Upper lobe of left lung (tissue), 6 donors: ENCODE results near the gene DAD1. TPM values are rescaled to one million over a fixed set of nuclear protein-coding genes. Genes with fewer than 3 reads are reported as not detected.

ENCODE experiments used
- ATAC-seq, 2 donors: fragments of 200-7000 bp; cut with Tn5 transposase; one replicate each; pipeline ENCODE4 v1.9.1; 2022; ENCODE audit warnings: mild to moderate bottlenecking in 2 of 2, moderate library complexity in 2 of 2; ENCODE audit not compliant: low FRiP score in 2 of 2
- DNase-seq, 2 donors: peaks; one replicate each; pipeline ENCODE4 v3.0.0-alpha.2; 2019 to 2020
- H3K27ac ChIP-seq, 4 donors: fragments of 200-600 bp; sonication (generic); one replicate each; pipeline ENCODE4 v1.5.1; 2016 to 2019
- H3K27me3 ChIP-seq, 4 donors: fragments of 200-600 bp; sonication (generic); one replicate each; pipeline ENCODE4 v1.5.1; 2017 to 2019
- H3K36me3 ChIP-seq, 4 donors: fragments of 200-600 bp; sonication (generic); one replicate each; pipeline ENCODE4 v1.5.1; 2016 to 2019
- H3K4me1 ChIP-seq, 4 donors: fragments of 200-600 bp; sonication (generic); one replicate each; pipeline ENCODE4 v1.5.1; 2018 to 2019
- H3K4me3 ChIP-seq, 4 donors: fragments of 200-600 bp; sonication (generic); one replicate each; pipeline ENCODE4 v1.5.1; 2017 to 2019; ENCODE audit warnings: mild to moderate bottlenecking in 2 of 4, moderate library complexity in 1 of 4
- H3K9me3 ChIP-seq, 4 donors: fragments of 200-600 bp; sonication (generic); one replicate each; pipeline ENCODE4 v1.5.1; 2018 to 2019
- CTCF ChIP-seq, 6 experiments: fragments of 450-650 bp in 4 of 6; fragments of 200-600 bp in 2 of 6; sonication (generic) in 2 of 6; IDR thresholded peaks; one replicate each; pipeline ENCODE4 v1.5.1; 2016 to 2019; ENCODE audit warnings: antibody characterized with exemption in 6 of 6
- EP300 ChIP-seq, 4 donors: sonication (generic); formaldehyde crosslinking; IDR thresholded peaks; one replicate each; pipeline ENCODE4 v1.5.1; 2017; ENCODE audit warnings: antibody characterized with exemption in 4 of 4, control low read depth in 2 of 4
- POLR2A ChIP-seq, 4 donors: fragments of 450-650 bp; IDR thresholded peaks; one replicate each; pipeline ENCODE4 v1.5.1; 2016 to 2017; ENCODE audit warnings: antibody characterized with exemption in 4 of 4, mild to moderate bottlenecking in 2 of 4
- POLR2AphosphoS5 ChIP-seq, 2 donors: sonication (generic); formaldehyde crosslinking; IDR thresholded peaks; one replicate each; pipeline ENCODE4 v1.5.1; 2017; ENCODE audit warnings: antibody characterized with exemption in 2 of 2
- WGBS, 2 donors: methylation state at CpG; one replicate each; pipeline ENCODE4 v1.1.5; 2017 to 2018; 5-methylcytosine and 5-hydroxymethylcytosine counted together
- total RNA-seq, 6 donors: library from RNA; depleted of rRNA in 4 of 6; stranded (reverse); fragments of >200 nt in 4 of 6; gene quantifications; one replicate each; pipeline versions ENCODE4 v1.1.0 to v1.2.1, GENCODE V29; 2016 to 2021
- donor health status: DM: no; HTN: no; CAD: no; lungs with moderate emphysema.
- donor health status: DM: no; HTN: yes; CAD: no; lungs with severe emphysema.

DAD1 gene
- total RNA-seq, 6 donors from 2014 or later: 8.4 to 188 (median 134) TPM

- WGBS, 2 donors: 88 to 91% methylated on average over 5 of the region's 5 CpGs
- H3K27ac ChIP-seq: no peak overlapping the region
- no peak for ATAC-seq
These were observed 54.5 kb downstream of the DAD1 start for GRCh38 chr14:22534547-22534946.

GRCh38 chr14:22533739-22534359, 55.2 kb downstream of the DAD1 start:
- Histone ChIP-seq H3K27ac (no peak overlapping the region), H3K4me3 (no peak overlapping the region), H3K9me3 (no peaks in the 10 kb centered on the region), H3K4me1 (peaks cover 0 to 20% (median 5%) of the 10 kb centered on the region in 4 donors), H3K36me3 (no peaks in the 10 kb centered on the region), H3K27me3 (no peaks in the 10 kb centered on the region)
- 82 to 89% methylated on average over 8 of the region's 8 CpGs for WGBS, 2 donors
- DNase-seq: no peak
- TF ChIP-seq CTCF (IDR thresholded peaks at IDR 0.05): no peak
- no peak for TF ChIP-seq EP300 (IDR thresholded peaks at IDR 0.05)
- TF ChIP-seq POLR2A (IDR thresholded peaks at IDR 0.05): no peak
- TF ChIP-seq POLR2AphosphoS5 (IDR thresholded peaks at IDR 0.05): no peak
- no peak for ATAC-seq

More at GRCh38 chr14:22534547-22534946, 54.5 kb downstream of the DAD1 start:
- H3K4me1 ChIP-seq: peaks cover 0 to 20% (median 5%) of the 10 kb centered on the region in 4 donors
- no peaks in the 10 kb centered on the region for H3K27me3 ChIP-seq
- no peaks in the 10 kb centered on the region for H3K9me3 ChIP-seq
- no peak for DNase-seq
- no peak overlapping the region for H3K4me3 ChIP-seq
- TF ChIP-seq POLR2AphosphoS5 (IDR thresholded peaks at IDR 0.05) (no peak), POLR2A (IDR thresholded peaks at IDR 0.05) (no peak), CTCF (IDR thresholded peaks at IDR 0.05) (no peak), EP300 (IDR thresholded peaks at IDR 0.05) (no peak)
- no peaks in the 10 kb centered on the region for H3K36me3 ChIP-seq

GRCh38 chr14:22533057-22533704, 55.8 kb downstream of the DAD1 start:
- H3K27me3 ChIP-seq: no peaks in the 10 kb centered on the region
- H3K9me3 ChIP-seq: no peaks in the 10 kb centered on the region
- WGBS, 2 donors: 59 to 67% methylated on average over 2 of the region's 2 CpGs

GRCh38 chr14:22532345-22533056, 56.5 kb downstream of the DAD1 start:
- H3K4me1 ChIP-seq: peaks cover 0 to 20% (median 4%) of the 10 kb centered on the region in 4 donors
- TF ChIP-seq POLR2A (IDR thresholded peaks at IDR 0.05) (no peak), POLR2AphosphoS5 (IDR thresholded peaks at IDR 0.05) (no peak), CTCF (IDR thresholded peaks at IDR 0.05) (no peak), EP300 (IDR thresholded peaks at IDR 0.05) (no peak)
- no peaks in the 10 kb centered on the region for H3K36me3 ChIP-seq
- peak overlapping the region in 1 of 4 donors; percentile 35 for H3K27ac ChIP-seq
- H3K27me3 ChIP-seq: no peaks in the 10 kb centered on the region
- WGBS, 2 donors: 35 to 39% methylated on average over 3 of the region's 3 CpGs
- no peaks in the 10 kb centered on the region for H3K9me3 ChIP-seq
- DNase-seq: no peak
- no peak for ATAC-seq
- H3K4me3 ChIP-seq: no peak overlapping the region

More at GRCh38 chr14:22533057-22533704, 55.8 kb downstream of the DAD1 start:
- Histone ChIP-seq H3K4me3 (no peak overlapping the region), H3K27ac (no peak overlapping the region), H3K4me1 (peaks cover 0 to 20% (median 5%) of the 10 kb centered on the region in 4 donors), H3K36me3 (no peaks in the 10 kb centered on the region)
- no peak for TF ChIP-seq POLR2A (IDR thresholded peaks at IDR 0.05)
- TF ChIP-seq CTCF (IDR thresholded peaks at IDR 0.05): no peak
- TF ChIP-seq POLR2AphosphoS5 (IDR thresholded peaks at IDR 0.05): no peak
- TF ChIP-seq EP300 (IDR thresholded peaks at IDR 0.05): no peak
- DNase-seq (no peak), ATAC-seq (no peak)
